Neural cell (in vitro differentiated cells): Measurements from ENCODE around the gene TYW1. TPM values are rescaled to one million over a fixed set of nuclear protein-coding genes. Genes with fewer than 3 reads are reported as not detected.
"Not testable (repeated sequence)": the region's sequence is repeated elsewhere in the genome, so short reads cannot be mapped to it uniquely, and the experiment has no call there.

ENCODE experiments used
- H2AFZ ChIP-seq: fragments of 200-600, 300-800 bp; sonication (generic), shearing (Covaris generic); 2 replicates; pipeline ENCODE4 v1.6.0; 2014; ENCODE audit warnings: low read depth, mild to moderate bottlenecking, antibody characterized with exemption, low read length, moderate library complexity
- H3F3A ChIP-seq: fragments of 200-600 bp; shearing (Covaris generic); 2 replicates; pipeline ENCODE4 v1.6.1; 2016; ENCODE audit warnings: mild to moderate bottlenecking, moderate library complexity, mixed read lengths, antibody characterized with exemption, low read length; ENCODE audit not compliant: insufficient read depth, poor library complexity, severe bottlenecking
- H3K27ac ChIP-seq: fragments of 200-600, 300-800 bp; sonication (generic), shearing (Covaris generic); 2 replicates; pipeline ENCODE4 v1.5.1; 2014; ENCODE audit warnings: mild to moderate bottlenecking, low read length, moderate library complexity
- H3K27me3 ChIP-seq: fragments of 300-800, 200-600 bp; sonication (generic), shearing (Covaris generic); 2 replicates; pipeline ENCODE4 v1.6.0; 2014; ENCODE audit warnings: mild to moderate bottlenecking, low read depth, low read length, moderate library complexity; ENCODE audit not compliant: insufficient read depth
- H3K36me3 ChIP-seq: fragments of 300-800, 200-600 bp; sonication (generic), shearing (Covaris generic); 2 replicates; pipeline ENCODE4 v1.5.1; 2014; ENCODE audit warnings: mild to moderate bottlenecking, antibody characterized with exemption, low read length, moderate library complexity; ENCODE audit not compliant: insufficient read depth
- H3K4me2 ChIP-seq: fragments of 300-800, 200-600 bp; sonication (generic), shearing (Covaris generic); 2 replicates; pipeline ENCODE4 v1.6.0; 2014; ENCODE audit warnings: mild to moderate bottlenecking, low read length
- H3K4me3 ChIP-seq: fragments of 300-800, 200-600 bp; sonication (generic), shearing (Covaris generic); 2 replicates; pipeline ENCODE4 v1.5.1; 2014; ENCODE audit warnings: mild to moderate bottlenecking, low read length, moderate library complexity
- H3K79me2 ChIP-seq: fragments of 200-600 bp; shearing (Covaris generic); replicated peaks from 2 replicates; pipeline ENCODE4 v1.6.0; 2014; ENCODE audit warnings: mild to moderate bottlenecking, low read length, moderate library complexity; ENCODE audit not compliant: insufficient read depth
- H3K9ac ChIP-seq: fragments of 300-800, 200-600 bp; sonication (generic), shearing (Covaris generic); 2 replicates; pipeline ENCODE4 v1.6.1; 2016; ENCODE audit warnings: mild to moderate bottlenecking, low read length, mixed read lengths
- H3K9me2 ChIP-seq: fragments of 200-600 bp; shearing (Covaris generic); 2 replicates; pipeline ENCODE4 v1.6.1; 2016; ENCODE audit warnings: mild to moderate bottlenecking, low read length, mixed read lengths; ENCODE audit not compliant: insufficient read depth
- H3K9me3 ChIP-seq: fragments of 200-600, 300-800 bp; sonication (generic), shearing (Covaris generic); 2 replicates; pipeline ENCODE4 v1.6.1; 2016; ENCODE audit warnings: mild to moderate bottlenecking, mixed run types, low read length, moderate library complexity, mixed read lengths
- H4K20me1 ChIP-seq: fragments of 200-600 bp; shearing (Covaris generic); 2 replicates; pipeline ENCODE4 v1.6.1; 2016; ENCODE audit warnings: mild to moderate bottlenecking, mixed run types; ENCODE audit not compliant: insufficient read depth
- polyA plus RNA-seq: library from polyadenylated mRNA; depleted of rRNA; stranded (reverse); fragments of >200 nt; gene quantifications from 2 replicates; pipeline ENCODE4 v1.2.3, GENCODE V29; 2014
- small RNA-seq, 3 experiments: library from RNA; depleted of rRNA; stranded (forward); fragments of <200 nt; gene quantifications; one replicate each; pipeline ENCODE3, GENCODE V24; 2012

The TYW1 gene
- polyA plus RNA-seq, 1 donor from 2014 or later: 14.9 TPM

DNA sequence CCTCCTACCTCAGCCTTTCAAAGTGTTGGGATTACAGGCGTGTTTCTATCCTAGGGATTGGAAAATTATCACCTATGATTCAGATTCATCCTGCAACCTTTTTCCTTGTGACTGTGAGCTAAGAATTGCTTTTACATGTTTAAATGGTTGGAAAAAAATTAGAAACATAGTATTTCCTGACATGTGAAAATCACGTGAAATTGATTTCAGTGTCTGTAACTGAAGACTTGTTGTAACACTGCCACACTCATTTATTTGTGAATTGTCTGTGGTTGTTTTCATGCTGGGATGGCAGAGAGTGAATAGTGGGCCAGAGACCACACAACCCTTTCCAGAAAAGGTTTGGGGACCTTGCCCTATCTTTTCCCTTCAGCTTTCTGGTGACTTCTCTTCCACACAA, 273.3 kb downstream of the TYW1 start:
- H3K4me2 ChIP-seq: not testable (repeated sequence)

More for the DNA sequence above, 273.3 kb downstream of the TYW1 start:
- not testable (repeated sequence) for H3F3A ChIP-seq, H4K20me1 ChIP-seq, H3K9ac ChIP-seq, H3K36me3 ChIP-seq, H3K79me2 ChIP-seq, H3K9me2 ChIP-seq, H3K27me3 ChIP-seq, H3K4me3 ChIP-seq, H2AFZ ChIP-seq, H3K9me3 ChIP-seq, H3K27ac ChIP-seq

Small RNAs within 50 kb of the gene (small RNA-seq; reads per million reads assigned to genes)
- gene AC073089.1: 0 reads per million in 3 experiments
- gene MIR4650-1: 0 reads per million in 3 experiments
- 0 reads per million in 3 experiments for gene RN7SL43P

Other genes starting within 250 kb of the TYW1 start
- 41.8 and 44.5 TPM in 2 replicates for gene TMEM248, start 75.6 kb upstream of the TYW1 start, polyA plus RNA-seq
- 81.4 and 91.1 TPM in 2 replicates for gene SBDS, start 1.2 kb upstream of the TYW1 start, polyA plus RNA-seq